ENCODE results near the gene SETBP1.

SETBP1 gene

GRCh38 chr18:44941516-44941915 lies 260.8 kb downstream of the SETBP1 start:
- no peak for DNase-seq (ENCODE audit: low spot score)

- no peak for DNase-seq (ENCODE audit: low spot score)
Observed at GRCh38 chr18:44942073-44942472, 261.4 kb downstream of the SETBP1 start.

- no peak for DNase-seq (ENCODE audit: low spot score)
Observed at GRCh38 chr18:44943311-44943881, 262.7 kb downstream of the SETBP1 start.

GRCh38 chr18:44944461-44944860 lies 263.8 kb downstream of the SETBP1 start:
- DNase-seq (ENCODE audit: low spot score): no peak

GRCh38 chr18:44945888-44946401 lies 265.3 kb downstream of the SETBP1 start:
- no peak for DNase-seq (ENCODE audit: low spot score)

GRCh38 chr18:44946529-44947113 lies 265.9 kb downstream of the SETBP1 start:
- peak; percentile 8 for DNase-seq (ENCODE audit: low spot score)

- DNase-seq (ENCODE audit: low spot score): no peak
Observed at GRCh38 chr18:44949967-44950366, 269.3 kb downstream of the SETBP1 start.

GRCh38 chr18:44950685-44951195 lies 270.1 kb downstream of the SETBP1 start:
- DNase-seq (ENCODE audit: low spot score): no peak

GRCh38 chr18:44951748-44952147 lies 271.1 kb downstream of the SETBP1 start:
- no peak for DNase-seq (ENCODE audit: low spot score)

GRCh38 chr18:44954257-44954656 lies 273.6 kb downstream of the SETBP1 start:
- DNase-seq (ENCODE audit: low spot score): no peak

GRCh38 chr18:44955825-44956224 lies 275.1 kb downstream of the SETBP1 start:
- no peak for DNase-seq (ENCODE audit: low spot score)

GRCh38 chr18:44957025-44957424 lies 276.3 kb downstream of the SETBP1 start:
- DNase-seq (ENCODE audit: low spot score): no peak

- DNase-seq (ENCODE audit: low spot score): no peak
Observed at GRCh38 chr18:44957461-44957860, 276.8 kb downstream of the SETBP1 start.

- DNase-seq (ENCODE audit: low spot score): no peak
Observed at GRCh38 chr18:44958040-44958439, 277.4 kb downstream of the SETBP1 start.

GRCh38 chr18:44958455-44958854 lies 277.8 kb downstream of the SETBP1 start:
- no peak for DNase-seq (ENCODE audit: low spot score)

- no peak for DNase-seq (ENCODE audit: low spot score)
Observed at GRCh38 chr18:44959013-44959412, 278.3 kb downstream of the SETBP1 start.

GRCh38 chr18:44960580-44960979 lies 279.9 kb downstream of the SETBP1 start:
- no peak for DNase-seq (ENCODE audit: low spot score)

- DNase-seq (ENCODE audit: low spot score): no peak
Observed at GRCh38 chr18:44961288-44961995, 280.8 kb downstream of the SETBP1 start.

GRCh38 chr18:44967599-44967998 lies 286.9 kb downstream of the SETBP1 start:
- no peak for DNase-seq (ENCODE audit: low spot score)

- no peak for DNase-seq (ENCODE audit: low spot score)
Observed at GRCh38 chr18:44968336-44968735, 287.6 kb downstream of the SETBP1 start.

- no peak for DNase-seq (ENCODE audit: low spot score)
Observed at GRCh38 chr18:44969214-44969795, 288.6 kb downstream of the SETBP1 start.

- no peak for DNase-seq (ENCODE audit: low spot score)
Observed at GRCh38 chr18:44973282-44973681, 292.6 kb downstream of the SETBP1 start.

GRCh38 chr18:44974174-44974573 lies 293.5 kb downstream of the SETBP1 start:
- no peak for DNase-seq (ENCODE audit: low spot score)

Measured in HuH-7.5 (cell line).